NCI-H2196 (cell line): ENCODE results near the gene NEUROD1.
"Not testable (repeated sequence)": the region's sequence is repeated elsewhere in the genome, so short reads cannot be mapped to it uniquely, and the experiment has no call there.

Experiments used
- DNase-seq: peaks from one replicate; lab custom pipeline; 2025; ENCODE audit not compliant: unreplicated experiment; lab: John Stamatoyannopoulos, UW

The NEUROD1 gene

DNA sequence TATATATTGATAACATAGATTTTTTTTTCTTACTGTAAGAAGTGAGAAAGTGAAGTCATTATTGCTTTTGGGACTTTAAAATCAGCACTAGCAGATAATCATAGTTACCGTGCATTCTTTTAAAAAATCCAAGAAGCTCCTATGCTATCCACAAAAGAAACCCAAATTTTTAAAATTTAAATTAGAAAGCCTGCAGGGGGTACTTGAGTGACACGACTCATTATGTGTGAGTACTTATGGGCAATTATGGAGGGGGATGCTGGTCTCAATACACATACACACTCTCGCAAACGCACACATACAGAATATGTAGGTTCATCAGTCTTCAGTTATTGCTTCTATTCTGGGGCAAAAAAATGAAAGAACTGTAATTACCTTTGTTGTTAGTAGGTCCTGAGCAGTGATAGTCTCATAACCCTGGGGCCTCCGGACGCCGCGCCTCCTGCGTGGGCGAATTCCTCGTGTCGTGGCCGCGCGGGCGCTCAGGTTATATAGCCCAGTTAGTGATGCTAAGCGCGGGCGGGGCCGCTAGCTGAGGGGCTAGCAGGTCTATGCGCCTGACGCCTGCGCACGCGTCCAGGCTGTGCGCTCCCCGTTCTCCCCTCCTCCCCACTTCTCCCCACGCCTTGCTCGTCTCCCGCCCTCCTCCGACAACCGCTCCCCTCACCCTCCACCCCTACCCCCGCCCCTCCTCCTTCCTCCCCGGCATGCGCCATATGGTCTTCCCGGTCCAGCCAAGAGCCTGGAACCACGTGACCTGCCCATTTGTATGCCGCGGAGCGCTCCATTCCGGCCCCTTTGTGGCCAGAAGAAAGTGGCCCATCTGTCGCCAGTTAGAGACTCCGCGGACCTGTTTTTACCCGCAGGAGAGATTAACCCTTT, at the start of gene NEUROD1:
TSS of gene NEUROD1 (minus strand) at position 463 of the 882 bp plus-strand sequence. CDS start 1,657 bp downstream, outside the sequence.
- no peak for DNase-seq

DNA sequence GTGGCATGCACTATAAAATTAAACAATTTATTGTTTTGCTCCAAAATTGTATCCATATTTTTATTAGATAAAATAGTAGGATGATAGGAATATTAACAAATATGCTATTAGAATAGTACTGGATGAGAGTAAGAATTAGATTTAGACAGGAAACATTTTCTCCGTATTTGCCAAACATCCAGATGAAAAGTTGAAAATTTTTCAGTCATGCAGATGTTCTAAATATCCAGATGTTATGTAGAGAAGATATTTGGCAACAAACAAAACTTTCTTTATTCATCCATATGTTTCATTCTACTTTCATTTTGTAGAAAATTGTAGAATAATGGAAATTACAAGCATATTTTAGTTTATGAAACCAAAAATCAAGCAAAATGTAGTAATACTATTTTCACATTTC, 45.2 kb upstream of the NEUROD1 start:
- DNase-seq, result no peak

DNA sequence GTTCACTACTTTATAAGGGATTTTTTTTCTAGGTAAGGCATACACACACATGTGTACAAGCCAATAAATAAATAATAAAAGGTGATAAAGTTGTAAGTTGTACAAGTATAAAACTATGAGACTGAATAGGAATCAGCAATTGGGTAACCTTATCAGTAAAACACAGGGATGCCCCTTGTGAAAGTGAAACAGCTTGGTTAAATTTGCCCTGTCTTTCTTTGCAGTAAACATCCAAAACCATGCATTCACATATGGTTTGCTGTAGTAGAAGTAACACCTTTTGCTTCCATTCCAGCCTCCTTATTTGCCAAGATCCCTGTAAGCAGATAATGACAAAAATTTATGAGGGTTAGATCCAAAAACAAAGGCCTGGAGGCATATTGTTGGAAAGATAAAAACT, 44.3 kb upstream of the NEUROD1 start:
- DNase-seq, result no peak

DNA sequence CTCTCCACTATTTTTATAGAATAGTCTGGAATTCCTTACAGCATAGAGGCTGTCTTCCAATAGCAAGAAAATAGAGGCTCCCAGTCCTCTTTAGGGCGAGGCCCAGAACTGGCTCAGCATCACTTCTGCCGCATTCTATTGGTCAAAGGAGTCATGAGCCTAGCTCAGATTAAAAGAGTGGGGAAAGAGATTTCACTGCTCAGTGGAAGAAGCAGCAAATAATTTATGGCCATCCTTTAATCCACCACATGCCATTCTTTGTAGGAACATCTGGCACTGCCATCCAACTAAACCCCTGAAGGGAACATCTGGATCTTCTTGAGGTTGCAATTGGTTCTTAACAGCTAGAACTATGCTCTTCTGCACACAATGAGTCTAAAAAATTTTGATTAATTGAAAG, 43.4 kb upstream of the NEUROD1 start:
- no peak for DNase-seq

DNA sequence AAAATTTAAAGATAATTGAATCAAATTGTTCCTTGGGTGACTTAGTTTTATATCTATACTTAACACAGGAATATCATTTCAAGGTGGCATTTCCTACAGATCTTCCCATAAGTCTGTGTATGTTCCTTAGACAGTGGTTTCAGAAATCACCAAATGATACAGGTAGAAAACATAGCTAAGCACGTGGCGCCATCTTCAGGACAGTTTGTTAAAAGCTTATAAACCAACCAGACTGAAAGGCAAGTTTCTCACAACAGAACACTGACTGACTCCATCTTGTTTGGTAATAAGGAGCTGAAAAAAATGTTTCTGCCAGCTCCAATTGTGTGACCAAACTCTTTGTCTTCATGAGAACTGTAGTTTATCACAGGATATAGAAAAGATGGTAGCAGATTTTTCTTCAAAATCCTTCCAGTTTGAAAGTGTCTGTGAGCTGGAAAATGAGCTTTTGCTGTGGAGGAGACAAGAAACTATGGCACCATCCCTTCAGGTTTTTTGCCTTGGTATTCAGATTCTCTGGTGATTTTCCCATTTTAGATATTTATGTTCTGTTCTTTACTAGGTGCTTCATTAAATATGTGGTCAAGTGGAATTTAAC, 34.8 kb upstream of the NEUROD1 start:
- DNase-seq, result peak; percentile 79

DNA sequence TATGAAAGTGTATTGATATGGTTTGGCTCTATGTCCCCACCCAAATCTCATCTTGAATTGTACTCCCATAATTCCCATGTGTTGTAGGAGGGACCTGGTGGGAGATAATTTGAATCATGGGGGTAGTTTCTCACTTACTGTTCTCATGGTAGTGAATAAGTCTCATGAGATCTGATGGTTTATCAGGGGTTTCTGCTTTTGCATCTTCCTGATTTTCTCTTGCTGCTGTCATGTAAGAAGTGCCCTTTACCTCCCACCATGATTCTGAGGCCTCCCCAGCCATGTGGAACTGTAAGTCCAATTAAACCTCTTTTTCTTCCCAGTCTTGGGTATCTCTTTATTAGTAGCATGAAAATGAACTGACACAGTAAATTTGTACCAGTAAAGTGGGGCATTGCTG, 30.7 kb upstream of the NEUROD1 start:
- not testable (repeated sequence) for DNase-seq

DNA sequence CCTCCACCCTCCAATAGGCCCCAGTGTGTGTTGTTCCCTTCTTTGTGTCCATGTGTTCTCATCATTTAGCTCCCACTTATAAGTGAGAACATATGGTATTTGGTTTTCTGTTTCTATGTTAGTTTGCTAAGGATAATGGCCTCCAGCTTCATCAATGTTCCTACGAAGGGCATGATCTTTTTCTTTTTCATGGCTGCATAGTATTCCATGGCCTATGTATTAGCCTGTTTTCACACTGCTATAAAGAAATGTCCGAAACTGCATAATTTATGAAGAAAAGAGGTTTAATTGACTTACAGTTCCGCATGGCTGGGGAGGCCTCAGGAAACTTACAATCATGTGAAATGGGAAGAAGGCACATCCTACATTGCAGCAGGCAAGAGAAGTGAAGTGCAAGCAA, 22.2 kb upstream of the NEUROD1 start:
- not testable (repeated sequence) for DNase-seq

DNA sequence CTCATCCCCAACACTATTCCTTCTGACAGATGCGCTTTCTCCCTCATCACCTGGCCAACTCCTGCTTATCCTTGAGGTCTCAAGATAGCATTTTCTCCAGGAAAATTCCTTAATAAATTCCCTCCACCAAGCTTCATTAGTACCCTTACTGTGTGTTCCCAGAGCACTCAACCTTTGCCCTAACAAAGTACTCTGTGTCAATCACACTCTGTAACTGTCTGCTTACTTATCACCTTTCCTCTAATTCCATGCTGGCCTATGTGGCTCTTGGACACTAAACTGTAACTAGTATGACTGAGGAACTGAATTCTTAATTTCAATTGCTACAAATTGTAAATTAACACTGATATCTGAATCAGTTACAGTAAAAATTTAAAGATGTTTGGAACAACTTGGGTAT, 17.9 kb upstream of the NEUROD1 start:
- no peak for DNase-seq

DNA sequence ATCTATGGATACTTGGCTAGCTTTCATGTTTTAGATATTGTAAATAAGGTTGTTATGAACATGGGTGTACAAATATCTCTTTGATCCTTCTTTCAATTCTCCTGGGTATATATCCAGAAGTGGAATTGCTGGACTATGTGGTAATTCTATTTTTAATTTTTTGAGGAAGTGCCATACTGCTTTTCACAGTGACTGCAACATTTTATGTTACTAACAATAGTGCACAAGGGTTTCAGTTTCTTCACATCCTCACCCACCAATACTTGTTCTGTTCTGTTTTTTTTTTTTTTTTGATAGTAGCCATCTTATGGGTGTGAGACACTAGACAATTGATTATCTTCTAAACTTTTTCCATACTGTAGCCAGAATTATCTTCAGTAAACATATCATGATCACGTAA, 17.3 kb upstream of the NEUROD1 start:
- no peak for DNase-seq

DNA sequence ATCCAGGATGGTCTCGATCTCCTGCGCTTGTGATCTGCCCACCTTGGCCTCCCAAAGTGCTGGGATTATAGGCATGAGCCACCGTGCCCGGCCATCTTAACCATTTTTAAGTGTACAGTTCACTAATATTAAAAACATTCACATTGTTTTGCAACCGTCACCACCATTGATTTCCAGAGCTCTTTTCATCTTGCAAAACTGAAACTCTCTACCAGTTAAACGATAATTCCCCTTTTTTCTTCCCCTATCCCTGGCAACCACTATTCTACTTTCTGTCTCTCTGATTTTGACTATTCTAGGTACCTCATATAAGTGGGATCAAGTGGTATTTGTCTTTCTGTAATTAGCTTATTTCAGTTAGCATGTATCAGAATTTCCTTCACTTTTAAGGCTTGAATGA, 16.8 kb upstream of the NEUROD1 start:
- DNase-seq, result no peak

DNA sequence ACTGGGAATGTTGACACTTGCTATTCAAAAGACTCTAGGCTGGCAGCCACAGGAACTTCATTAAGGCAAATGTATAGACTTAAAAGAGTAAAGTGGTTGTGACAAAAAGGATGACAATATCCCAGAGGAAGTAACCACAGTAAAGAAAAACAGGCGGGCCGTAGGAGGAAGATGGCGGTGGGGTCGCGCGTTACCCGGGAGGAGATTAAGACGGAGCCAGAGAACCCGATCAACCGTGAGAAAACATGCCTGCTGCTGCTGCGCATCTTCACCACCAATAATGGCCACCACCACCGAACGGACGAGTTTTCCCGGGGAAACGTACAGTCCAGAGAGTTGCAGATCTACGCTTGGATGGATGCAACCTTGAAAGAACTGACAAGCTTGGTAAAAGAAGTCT, 14.0 kb upstream of the NEUROD1 start:
- DNase-seq, result no peak

DNA sequence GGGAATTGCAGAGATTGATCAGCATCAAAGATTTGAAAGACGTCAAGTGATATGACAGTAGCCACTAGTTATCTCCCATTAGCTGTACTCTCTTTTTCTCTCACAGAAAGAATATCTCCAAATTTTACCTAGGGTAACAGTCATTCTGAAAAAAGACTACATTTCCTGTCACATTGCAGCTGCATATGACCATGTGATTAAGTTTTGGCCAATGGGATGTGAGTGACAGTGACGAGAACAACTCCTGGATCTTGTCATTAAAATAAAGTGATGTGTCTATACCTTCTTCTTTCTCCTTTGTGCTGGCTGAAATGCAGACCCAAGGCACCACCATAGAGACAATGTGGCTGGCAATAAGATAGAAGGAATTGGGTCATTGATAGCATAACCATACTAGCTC, 10.5 kb upstream of the NEUROD1 start:
- DNase-seq, result no peak

DNA sequence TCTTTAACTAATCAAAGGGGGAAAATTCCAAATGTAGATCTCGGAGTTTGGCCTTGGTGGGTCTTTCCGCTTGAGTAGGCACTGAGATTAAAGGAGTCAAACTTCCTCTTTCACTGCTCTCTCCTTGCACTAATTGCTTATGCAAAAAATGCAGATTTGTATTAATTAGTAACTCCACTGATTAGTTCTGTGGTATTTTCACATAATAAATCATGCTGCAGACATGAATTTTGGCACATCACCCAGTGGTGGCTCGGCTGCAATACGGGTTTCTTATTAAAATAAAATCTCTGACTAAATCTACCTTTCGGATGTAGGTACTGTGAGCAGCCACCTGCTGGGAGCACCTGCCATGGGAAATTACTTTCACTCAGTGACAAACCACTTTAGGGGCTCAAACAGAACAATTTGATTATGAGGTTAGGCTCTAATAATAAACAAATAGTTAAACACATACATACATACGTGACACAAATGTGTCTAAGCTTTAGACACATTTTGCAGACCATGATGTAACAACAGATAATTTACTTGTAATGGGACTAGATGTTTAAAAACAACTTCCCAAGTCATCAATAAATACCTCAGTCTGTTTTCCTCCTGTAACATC, 6.4 kb upstream of the NEUROD1 start:
- DNase-seq, result no peak

DNA sequence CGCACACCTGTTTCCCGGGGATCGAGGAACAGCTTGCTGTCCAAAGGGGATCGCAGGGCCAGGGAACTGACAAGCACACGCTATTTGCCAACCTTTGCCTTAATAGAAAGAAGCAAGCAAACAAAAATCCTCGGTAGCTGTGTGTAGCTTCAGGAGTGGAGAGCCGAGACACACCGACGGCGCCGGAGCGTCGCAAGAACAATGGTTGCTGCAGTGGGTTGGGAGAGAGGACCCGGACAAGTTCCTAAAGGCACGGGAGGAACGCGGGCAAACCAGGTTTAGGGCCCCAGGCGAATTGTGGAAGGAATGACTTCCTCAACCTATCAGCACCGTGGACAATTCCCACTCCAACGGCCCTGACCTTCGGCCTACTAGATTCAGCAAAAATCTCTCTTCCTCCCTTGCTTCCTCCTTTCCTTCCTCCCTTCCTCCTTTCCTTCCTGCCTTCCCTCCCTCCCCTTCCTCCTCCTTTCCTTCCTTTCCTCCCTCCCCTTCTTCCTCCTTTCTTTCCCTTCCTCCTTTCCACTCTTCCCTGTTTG, 4.9 kb upstream of the NEUROD1 start:
- DNase-seq, result no peak

DNA sequence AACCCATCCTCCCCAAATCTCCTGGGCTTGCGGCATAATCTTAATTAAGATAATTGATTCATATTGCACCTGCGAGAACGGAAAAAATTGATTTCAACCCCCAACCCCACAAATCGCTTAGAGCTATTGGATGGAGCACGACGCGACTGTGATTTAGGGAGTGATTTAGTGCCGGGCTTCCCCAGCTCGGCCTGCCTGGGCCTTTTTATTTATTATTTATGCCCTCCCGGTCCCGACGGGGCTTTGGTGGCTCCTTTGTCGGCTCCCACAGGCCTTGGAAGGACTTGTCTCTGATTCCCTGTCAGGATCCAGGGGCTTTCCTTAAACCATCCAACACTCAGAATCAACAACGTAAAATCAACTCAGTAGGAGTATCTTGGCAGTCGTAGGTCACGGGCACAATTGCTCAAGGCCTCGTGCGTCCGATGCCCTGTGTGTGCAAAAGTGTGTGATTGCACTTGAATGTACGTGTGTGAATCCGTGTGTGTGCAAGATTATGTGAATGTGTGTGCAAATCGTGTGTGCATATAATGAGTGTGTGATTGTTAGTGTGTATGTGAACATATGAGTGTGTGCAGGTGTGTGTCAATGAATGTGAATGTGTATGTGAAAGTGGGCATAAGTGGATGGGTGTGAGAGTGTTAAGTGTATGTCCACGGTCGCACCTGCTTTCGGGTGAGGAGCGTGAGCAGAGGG, 4.3 kb upstream of the NEUROD1 start:
- DNase-seq, result no peak

DNA sequence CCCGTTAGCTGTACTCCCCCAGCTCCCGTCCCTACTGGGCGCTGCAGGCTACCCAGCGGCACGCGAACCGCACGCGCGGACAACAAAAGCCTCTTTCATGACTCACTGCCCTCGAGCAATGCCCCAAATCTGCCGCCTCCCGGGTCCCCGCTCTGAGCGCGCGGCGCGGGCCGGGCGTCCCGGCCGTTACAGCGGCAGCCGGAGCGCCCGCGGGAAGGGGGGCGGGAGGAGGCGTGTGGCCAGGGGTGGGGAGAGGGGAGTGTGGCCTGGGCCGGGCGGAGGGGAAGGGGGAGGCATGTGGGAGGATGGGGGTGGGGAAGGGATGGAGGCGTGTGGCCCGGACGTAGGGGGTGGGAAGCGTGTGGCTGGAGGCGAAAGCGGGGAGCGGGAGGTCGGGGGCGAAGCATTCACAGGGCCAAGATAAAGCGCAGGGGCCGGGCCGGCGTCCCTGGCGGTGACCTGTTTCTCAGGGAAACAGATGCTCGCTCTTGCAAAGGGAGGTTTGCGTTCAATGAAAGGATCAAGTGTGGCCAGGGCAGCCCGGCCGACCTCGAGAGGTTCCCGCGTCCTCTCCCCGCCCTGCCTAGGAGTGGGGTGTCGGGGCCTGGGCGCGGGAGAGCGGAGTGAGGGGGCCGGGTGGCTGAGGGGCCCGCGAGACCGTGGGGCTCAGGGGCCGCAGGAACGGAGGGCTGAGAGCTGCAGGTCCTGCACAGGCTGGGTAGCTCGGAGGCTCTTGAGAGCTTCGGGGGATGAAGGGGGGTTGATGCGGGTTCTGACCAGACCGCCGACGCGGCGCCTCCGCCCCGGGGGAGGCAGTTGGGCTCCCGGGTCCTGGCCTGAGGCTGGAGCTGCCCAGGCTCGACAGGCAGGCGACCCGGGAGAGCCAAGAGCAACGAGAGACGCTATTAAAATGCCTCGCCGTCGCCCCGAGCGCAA, 3.5 kb upstream of the NEUROD1 start:
- DNase-seq, result no peak

DNA sequence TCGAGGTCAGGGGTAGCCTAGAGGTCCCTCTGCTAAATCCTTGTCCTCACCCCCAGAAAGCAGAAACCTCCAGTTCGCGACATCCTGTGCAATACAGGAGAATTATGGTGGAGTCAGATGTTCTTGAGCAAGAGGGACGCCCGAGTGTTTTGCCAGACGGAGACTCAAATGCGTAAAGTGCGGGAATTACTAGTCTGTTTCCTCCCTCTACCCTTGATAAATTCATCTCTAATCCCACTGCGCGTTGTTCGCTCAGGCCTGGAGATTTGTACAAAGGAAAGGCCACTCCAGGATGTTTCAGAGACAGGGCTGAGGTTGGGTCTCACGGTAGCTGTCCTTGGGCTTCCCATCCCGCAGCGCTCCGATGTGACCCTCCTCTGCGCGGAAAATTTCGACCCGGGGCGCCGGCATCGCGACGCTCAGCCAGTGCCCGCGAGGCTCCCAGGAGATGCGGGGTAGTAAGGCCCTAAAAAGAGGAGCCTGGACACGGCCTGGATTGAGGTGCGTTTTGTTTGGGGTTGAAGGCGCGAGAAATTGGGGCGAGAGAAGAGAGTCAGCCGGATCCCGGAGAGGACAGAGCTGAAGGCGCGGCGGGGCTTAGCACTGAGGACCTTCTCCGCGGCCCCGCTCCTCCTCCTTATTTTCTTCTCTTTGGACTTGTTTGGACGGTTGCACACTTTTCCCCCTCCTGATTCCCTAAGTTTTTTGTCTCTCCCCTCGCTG, 2.6 kb upstream of the NEUROD1 start:
- no peak for DNase-seq

DNA sequence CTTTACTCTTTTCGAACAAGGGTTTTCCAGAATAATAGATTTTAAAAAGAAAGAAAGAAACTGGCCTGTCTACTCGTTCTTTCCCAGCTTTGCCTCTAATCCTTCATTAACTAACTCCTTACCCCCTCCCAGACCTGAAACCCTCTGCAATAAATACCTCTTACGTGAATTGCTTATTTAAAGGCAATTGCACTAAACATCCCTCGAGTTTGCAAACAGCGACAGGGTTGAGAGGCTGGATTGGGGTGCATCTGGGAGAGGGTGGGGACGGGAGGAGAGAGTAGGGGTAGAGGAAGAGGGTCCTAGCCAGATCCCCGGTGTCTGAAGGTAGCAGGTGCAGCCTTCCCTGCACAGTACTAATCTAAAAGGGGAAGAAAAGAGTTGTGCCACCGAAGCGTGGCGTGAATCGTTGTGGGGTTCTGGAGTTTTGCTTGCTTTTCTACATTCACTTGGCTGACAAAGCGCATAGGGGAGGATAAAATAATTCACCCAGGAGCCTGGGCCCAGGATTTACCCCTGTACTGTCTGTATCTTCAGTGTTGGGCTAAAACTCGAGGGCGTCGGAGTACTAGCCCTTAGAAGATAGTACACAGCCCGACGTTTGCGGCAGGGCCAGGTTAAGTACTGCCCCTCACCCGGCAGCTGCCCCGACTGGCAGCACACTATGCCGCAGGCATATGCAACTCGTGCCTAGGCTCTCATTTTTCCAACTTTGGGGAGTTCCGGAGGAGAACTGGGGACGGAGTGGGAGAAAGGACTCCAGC, 1.9 kb upstream of the NEUROD1 start:
- DNase-seq, result no peak
